Progenitor cell of endocrine pancreas (in vitro differentiated cells): ENCODE results near the gene DUOX1. TPM values are rescaled to one million over a fixed set of nuclear protein-coding genes. Genes with fewer than 3 reads are reported as not detected.

Experiments used
- DNase-seq: peaks from one replicate; pipeline ENCODE4 v3.0.0; 2021; ENCODE audit warnings: low spot score; ENCODE audit not compliant: unreplicated experiment
- H3K27ac Mint-ChIP-seq: 2 replicates; pipeline ENCODE4 v1.8.0; 2021; ENCODE audit warnings: mild to moderate bottlenecking, moderate library complexity, mixed read lengths
- H3K27me3 Mint-ChIP-seq: 2 replicates; pipeline ENCODE4 v1.8.0; 2021; ENCODE audit warnings: mixed read lengths
- H3K36me3 Mint-ChIP-seq: 2 replicates; pipeline ENCODE4 v1.8.0; 2022; ENCODE audit warnings: mixed read lengths; ENCODE audit not compliant: insufficient read depth
- H3K4me1 Mint-ChIP-seq: 2 replicates; pipeline ENCODE4 v1.8.0; 2021; ENCODE audit warnings: low read depth, mixed read lengths
- H3K4me3 Mint-ChIP-seq: 2 replicates; pipeline ENCODE4 v1.8.0; 2021; ENCODE audit warnings: low read depth, mild to moderate bottlenecking, moderate library complexity, mixed read lengths
- H3K9me3 Mint-ChIP-seq: 2 replicates; pipeline ENCODE4 v1.8.0; 2021; ENCODE audit warnings: low read depth, mixed read lengths
- CTCF ChIP-seq: fragments of 200-600 bp; sonication (generic); IDR thresholded peaks from one replicate; pipeline ENCODE4 v1.5.0; 2021; ENCODE audit warnings: antibody characterized with exemption, mild to moderate bottlenecking; ENCODE audit not compliant: unreplicated experiment
- total RNA-seq: library from RNA; stranded (reverse); gene quantifications from 2 replicates; pipeline ENCODE4 v1.2.1, GENCODE V29; 2021

DUOX1 gene
- total RNA-seq, 1 donor from 2014 or later: 1.4 TPM

- Mint-ChIP-seq H3K4me3 (no peak overlapping the region), H3K36me3 (no peaks in the 10 kb centered on the region), H3K9me3 (no peaks in the 10 kb centered on the region), H3K27ac (no peak overlapping the region), H3K4me1 (peaks cover 3% of the 10 kb centered on the region), H3K27me3 (no peaks in the 10 kb centered on the region)
- TF ChIP-seq CTCF: no peak
- peak; percentile 45 for DNase-seq
These were observed 71.2 kb downstream of the DUOX1 start for GRCh38 chr15:45200799-45201556.

GRCh38 chr15:45201557-45201859, 71.7 kb downstream of the DUOX1 start:
- Mint-ChIP-seq H3K4me3 (no peak overlapping the region), H3K27me3 (no peaks in the 10 kb centered on the region), H3K9me3 (no peaks in the 10 kb centered on the region), H3K4me1 (peaks cover 3% of the 10 kb centered on the region), H3K36me3 (no peaks in the 10 kb centered on the region), H3K27ac (no peak overlapping the region)
- DNase-seq: no peak
- TF ChIP-seq CTCF: no peak

- no peaks in the 10 kb centered on the region for H3K9me3 Mint-ChIP-seq
- no peak for TF ChIP-seq CTCF
- H3K27me3 Mint-ChIP-seq: no peaks in the 10 kb centered on the region
- no peak overlapping the region for H3K27ac Mint-ChIP-seq
- DNase-seq: no peak
- H3K4me1 Mint-ChIP-seq: peaks cover 3% of the 10 kb centered on the region
- H3K36me3 Mint-ChIP-seq: no peaks in the 10 kb centered on the region
- H3K4me3 Mint-ChIP-seq: no peak overlapping the region
These were observed 72.1 kb downstream of the DUOX1 start for GRCh38 chr15:45201869-45202268.

- H3K4me1 Mint-ChIP-seq: peaks cover 3% of the 10 kb centered on the region
- no peak for TF ChIP-seq CTCF
- no peaks in the 10 kb centered on the region for H3K27me3 Mint-ChIP-seq
- no peak for DNase-seq
- no peaks in the 10 kb centered on the region for H3K9me3 Mint-ChIP-seq
- H3K27ac Mint-ChIP-seq: no peak overlapping the region
- H3K4me3 Mint-ChIP-seq: no peak overlapping the region
- H3K36me3 Mint-ChIP-seq: no peaks in the 10 kb centered on the region
These were observed 73.4 kb downstream of the DUOX1 start for GRCh38 chr15:45203182-45203581.

- Mint-ChIP-seq H3K4me1 (no peaks in the 10 kb centered on the region), H3K4me3 (no peak overlapping the region), H3K27ac (no peak overlapping the region), H3K9me3 (no peaks in the 10 kb centered on the region), H3K36me3 (no peaks in the 10 kb centered on the region), H3K27me3 (no peaks in the 10 kb centered on the region)
- DNase-seq: peak; percentile 47
- peak; percentile 88 for TF ChIP-seq CTCF
These were observed 75.4 kb downstream of the DUOX1 start for GRCh38 chr15:45205192-45205591.
